Measurements from ENCODE around the gene HIF3A.

HIF3A gene

DNA sequence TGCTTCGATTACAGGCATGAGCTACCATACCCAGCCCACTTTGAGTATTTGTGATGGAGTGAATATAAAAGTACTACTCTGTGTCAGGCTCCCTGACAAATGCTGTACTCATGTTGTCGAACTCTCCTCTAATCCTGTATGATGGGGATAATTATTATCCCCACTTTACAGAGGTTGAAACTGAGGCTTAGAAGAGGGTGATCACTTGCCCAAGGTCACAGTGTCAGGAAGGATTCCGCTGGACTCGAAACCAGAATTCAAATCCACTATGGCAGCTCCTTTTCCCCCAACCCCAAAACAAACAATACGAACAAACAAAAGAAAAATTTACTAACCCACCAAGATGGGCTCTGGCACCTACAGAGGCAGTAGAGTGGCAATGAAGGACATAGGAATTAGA is 48.3 kb downstream of the HIF3A start:
- DNase-seq (ENCODE audit: low read depth), result no peak
- TF ChIP-seq, protein P1, sequence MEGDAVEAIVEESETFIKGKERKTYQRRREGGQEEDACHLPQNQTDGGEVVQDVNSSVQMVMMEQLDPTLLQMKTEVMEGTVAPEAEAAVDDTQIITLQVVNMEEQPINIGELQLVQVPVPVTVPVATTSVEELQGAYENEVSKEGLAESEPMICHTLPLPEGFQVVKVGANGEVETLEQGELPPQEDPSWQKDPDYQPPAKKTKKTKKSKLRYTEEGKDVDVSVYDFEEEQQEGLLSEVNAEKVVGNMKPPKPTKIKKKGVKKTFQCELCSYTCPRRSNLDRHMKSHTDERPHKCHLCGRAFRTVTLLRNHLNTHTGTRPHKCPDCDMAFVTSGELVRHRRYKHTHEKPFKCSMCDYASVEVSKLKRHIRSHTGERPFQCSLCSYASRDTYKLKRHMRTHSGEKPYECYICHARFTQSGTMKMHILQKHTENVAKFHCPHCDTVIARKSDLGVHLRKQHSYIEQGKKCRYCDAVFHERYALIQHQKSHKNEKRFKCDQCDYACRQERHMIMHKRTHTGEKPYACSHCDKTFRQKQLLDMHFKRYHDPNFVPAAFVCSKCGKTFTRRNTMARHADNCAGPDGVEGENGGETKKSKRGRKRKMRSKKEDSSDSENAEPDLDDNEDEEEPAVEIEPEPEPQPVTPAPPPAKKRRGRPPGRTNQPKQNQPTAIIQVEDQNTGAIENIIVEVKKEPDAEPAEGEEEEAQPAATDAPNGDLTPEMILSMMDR (IDR thresholded peaks at IDR 0.05; ENCODE audit: low read length, missing control alignments), result no peak
- H3K4me3 ChIP-seq (replicated peaks; ENCODE audit: low read depth, low read length), result no peak overlapping the region

DNA sequence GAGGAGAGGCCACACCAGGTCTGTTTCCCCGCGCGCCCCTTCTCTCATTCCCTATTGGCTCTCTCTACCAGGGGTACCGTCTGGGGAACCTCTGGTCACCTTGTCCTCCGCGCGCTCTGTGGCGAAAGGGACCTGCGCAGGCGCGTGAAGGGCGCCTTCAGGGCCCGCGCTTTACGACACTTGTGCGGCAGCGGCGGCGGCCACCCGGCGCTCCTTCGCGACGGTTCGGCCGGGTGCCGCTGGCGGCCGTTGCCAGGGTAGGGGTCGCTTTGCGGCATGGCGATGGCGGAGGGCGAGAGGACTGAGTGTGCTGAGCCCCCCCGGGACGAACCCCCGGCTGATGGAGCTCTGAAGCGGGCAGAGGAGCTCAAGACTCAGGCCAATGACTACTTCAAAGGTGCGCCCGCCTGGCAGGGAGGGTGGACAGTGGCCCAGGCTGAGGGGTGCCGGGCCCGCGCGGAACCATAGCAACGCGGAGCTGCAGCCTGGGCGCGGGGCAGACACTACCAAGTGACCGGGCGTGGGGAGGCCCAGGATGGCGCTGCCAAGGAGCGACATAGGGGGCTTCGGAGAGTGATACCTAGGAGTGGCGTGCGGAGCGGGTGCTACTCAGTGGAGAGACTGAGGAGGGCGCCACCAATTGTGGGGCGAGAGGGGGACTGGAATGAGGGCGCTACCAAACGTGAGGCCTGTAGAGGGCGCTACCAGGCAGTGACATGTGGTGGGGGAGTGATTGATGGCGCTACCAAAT is 50.2 kb downstream of the HIF3A start, which contains the start of gene PPP5C:
Gene PPP5C (plus strand): TSS at position 267 of the 751 bp plus-strand sequence. CDS start 10 bp downstream, at position 277.
- DNase-seq (ENCODE audit: low read depth), result peak; percentile 94
- TF ChIP-seq, protein P1 (IDR thresholded peaks at IDR 0.05; ENCODE audit: low read length, missing control alignments), result peak; percentile 83
- peak within 1 kb of the TSS; percentile 96 for H3K4me3 ChIP-seq (replicated peaks; ENCODE audit: low read depth, low read length)

DNA sequence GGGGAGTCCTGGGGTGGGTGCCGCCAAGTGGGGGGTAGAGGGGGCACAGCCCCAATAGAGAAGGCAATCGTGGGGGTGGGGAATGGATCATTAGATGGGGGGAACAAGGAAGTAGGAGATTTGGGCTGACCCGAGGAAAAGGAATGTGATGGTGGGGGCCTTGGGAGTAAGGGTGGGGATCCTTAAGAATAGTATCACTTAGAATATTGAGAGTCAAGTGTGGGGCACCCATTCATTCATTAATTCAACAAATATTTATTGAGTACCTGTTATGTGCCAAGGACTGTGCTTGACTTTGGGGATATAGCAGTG is 50.7 kb downstream of the HIF3A start:
- TF ChIP-seq, protein P1 (IDR thresholded peaks at IDR 0.05; ENCODE audit: low read length, missing control alignments), result no peak
- peak overlapping the region; percentile 96 for H3K4me3 ChIP-seq (replicated peaks; ENCODE audit: low read depth, low read length)
- DNase-seq (ENCODE audit: low read depth), result no peak

DNA sequence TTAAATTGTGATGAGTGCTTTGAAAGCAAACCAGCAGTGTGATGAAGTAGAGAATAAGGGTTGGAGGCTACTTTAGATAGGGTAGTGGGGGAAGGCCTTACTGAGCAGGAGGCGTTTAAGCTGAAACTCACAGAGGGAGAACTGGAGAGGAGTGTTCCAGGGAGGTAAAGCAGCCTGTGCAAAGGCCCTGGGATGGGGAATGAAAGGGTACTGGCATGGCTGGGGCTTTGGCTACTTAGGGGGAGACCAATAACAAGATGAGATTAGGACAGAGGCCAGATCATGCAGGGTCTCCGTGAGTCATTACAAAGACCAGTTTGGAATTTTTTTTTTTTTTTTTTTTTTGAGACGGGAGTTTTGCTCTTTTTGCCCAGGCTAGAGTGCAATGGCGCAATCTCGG is 51.1 kb downstream of the HIF3A start:
- H3K4me3 ChIP-seq (replicated peaks; ENCODE audit: low read depth, low read length), result peak overlapping the region; percentile 96
- DNase-seq (ENCODE audit: low read depth), result no peak
- TF ChIP-seq, protein P1 (IDR thresholded peaks at IDR 0.05; ENCODE audit: low read length, missing control alignments), result no peak

DNA sequence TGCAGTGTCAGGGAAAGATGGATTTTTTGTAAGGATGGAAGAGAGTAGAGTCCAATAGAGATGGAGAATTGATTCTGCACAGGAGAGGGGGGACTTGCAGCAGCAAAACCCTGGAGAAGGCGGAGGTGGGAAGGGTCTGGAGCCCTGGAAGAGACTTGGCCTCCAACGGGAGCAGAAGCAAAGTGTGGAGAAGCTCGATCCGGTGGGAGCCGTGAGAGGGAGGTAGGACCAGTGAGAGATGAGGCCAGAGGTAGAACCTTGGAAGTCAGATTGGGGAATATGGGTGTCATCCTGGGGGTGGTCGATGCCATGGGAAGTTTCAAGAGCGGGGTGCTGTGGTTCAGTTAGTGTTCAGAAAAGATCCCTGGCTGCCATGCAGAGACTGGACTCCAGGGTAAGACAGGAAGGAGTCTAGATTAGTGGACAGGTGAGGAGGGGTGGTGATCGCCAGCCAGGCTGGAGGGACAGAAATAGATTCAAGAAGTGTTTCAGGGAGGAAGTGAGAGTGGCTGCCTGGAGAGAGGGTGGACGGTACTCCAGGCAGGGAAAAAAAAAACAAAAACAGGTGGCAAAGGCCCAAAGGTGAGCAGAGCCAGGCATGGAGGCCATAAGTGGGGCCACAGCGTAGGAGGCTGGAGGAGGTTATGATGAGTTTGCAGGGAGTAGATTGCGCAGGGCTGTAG is 52.6 kb downstream of the HIF3A start:
- TF ChIP-seq, protein P1 (IDR thresholded peaks at IDR 0.05; ENCODE audit: low read length, missing control alignments), result no peak
- H3K4me3 ChIP-seq (replicated peaks; ENCODE audit: low read depth, low read length), result no peak overlapping the region
- DNase-seq (ENCODE audit: low read depth), result no peak

DNA sequence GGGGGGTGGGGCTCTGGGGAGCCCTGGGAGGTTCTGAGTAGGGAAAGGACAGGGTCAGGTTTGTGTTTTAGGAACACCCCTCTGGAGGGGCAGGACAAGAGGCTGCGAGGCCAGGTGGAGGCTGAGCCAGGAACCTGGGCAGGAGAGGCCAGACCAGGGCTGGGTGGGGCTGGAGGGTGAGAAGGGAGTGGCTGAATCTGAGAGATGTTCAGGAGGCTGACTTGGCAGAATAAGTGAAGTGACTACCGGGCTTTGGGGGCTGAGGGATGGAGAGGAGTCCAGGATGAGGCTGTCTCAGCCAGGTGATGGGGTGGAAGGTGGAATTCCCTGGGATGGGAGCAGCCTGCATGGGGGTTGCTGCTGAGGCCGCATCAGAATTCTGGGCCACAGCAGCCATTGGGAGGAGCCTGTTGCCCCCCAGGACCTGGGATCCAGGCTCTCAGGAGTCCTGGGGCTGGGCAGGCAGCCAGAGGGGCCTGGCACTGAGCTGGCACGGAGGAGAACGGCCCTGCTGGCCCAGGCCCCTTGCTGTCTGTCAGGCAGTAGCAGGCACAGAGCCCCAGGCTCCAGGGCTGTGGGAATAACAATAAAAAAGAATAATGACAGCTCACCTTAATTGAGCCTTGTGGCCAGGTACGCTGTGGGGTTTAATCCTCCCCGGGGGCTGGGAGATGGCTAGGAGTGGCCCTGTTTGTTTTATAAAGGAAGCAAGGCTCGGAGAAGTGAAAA is 53.4 kb downstream of the HIF3A start:
- H3K4me3 ChIP-seq (replicated peaks; ENCODE audit: low read depth, low read length), result no peak overlapping the region
- TF ChIP-seq, protein P1 (IDR thresholded peaks at IDR 0.05; ENCODE audit: low read length, missing control alignments), result no peak
- DNase-seq (ENCODE audit: low read depth), result no peak
